GM21723 (cell line): Measurements from ENCODE around the gene DRAP1.
A peak's percentile ranks its signal among the peaks of the same experiment; 100 is the strongest.

Source experiments
- ATAC-seq: cut with Tn5 transposase; IDR thresholded peaks from one replicate; pipeline ENCODE4 v1.9.1; 2021; ENCODE audit warnings: mild to moderate bottlenecking, moderate library complexity; ENCODE audit not compliant: unreplicated experiment

Gene DRAP1

GRCh38 chr11:65961267-65962140 lies 42.3 kb downstream of the DRAP1 start, which contains the start of gene SART1:
SART1 (plus strand) TSS chr11:65961734; CDS start chr11:65961781, 47 bp downstream.
- peak; percentile 79 for ATAC-seq

- ATAC-seq = no peak
Measured at GRCh38 chr11:65962141-65962564, 42.9 kb downstream of the DRAP1 start.

- ATAC-seq = no peak
Measured at GRCh38 chr11:65964906-65965305, 45.7 kb downstream of the DRAP1 start.

GRCh38 chr11:65965986-65966762 lies 46.9 kb downstream of the DRAP1 start:
- ATAC-seq = no peak

- no peak for ATAC-seq
Measured at GRCh38 chr11:65967329-65967934, 48.2 kb downstream of the DRAP1 start.

- no peak for ATAC-seq
Measured at GRCh38 chr11:65968600-65969482, 49.6 kb downstream of the DRAP1 start.
